ENCODE measurements around the gene COL21A1.

GRCh38 chr6:56043076-56043475, 204.3 kb downstream of the COL21A1 start:
- no peak for TF ChIP-seq CTCF (IDR thresholded peaks at IDR 0.05; ENCODE audit: borderline replicate concordance, extremely low read depth, low read length, poor library complexity, severe bottlenecking)
- TF ChIP-seq EZH2 (IDR thresholded peaks at IDR 0.05; ENCODE audit: borderline replicate concordance, low read depth, low read length, severe bottlenecking): no peak

Measured in DND-41 (cell line).